GM12892 (cell line): Measurements from ENCODE around the gene PHRF1.

Experiments
- DNase-seq: peaks from one replicate; pipeline ENCODE4 v3.0.0; 2011; ENCODE audit not compliant: insufficient read length
- FAIRE-seq: peaks from 2 replicates; lab custom pipeline; 2011; peaks lifted over from hg19 to GRCh38; lab: Jason Lieb, UNC
- POLR2A ChIP-seq: IDR thresholded peaks from 2 replicates; pipeline ENCODE4 v1.6.1; 2011; ENCODE audit warnings: low read depth, low read length, control low read depth
- POLR2AphosphoS5 ChIP-seq: IDR thresholded peaks from 2 replicates; pipeline ENCODE4 v1.6.1; 2011; ENCODE audit warnings: low read depth, low read length, control low read depth
- TAF1 ChIP-seq: IDR thresholded peaks from 2 replicates; pipeline ENCODE4 v1.6.1; 2011; ENCODE audit warnings: low read depth, mild to moderate bottlenecking, control low read depth, low read length, borderline replicate concordance

Gene PHRF1

DNA sequence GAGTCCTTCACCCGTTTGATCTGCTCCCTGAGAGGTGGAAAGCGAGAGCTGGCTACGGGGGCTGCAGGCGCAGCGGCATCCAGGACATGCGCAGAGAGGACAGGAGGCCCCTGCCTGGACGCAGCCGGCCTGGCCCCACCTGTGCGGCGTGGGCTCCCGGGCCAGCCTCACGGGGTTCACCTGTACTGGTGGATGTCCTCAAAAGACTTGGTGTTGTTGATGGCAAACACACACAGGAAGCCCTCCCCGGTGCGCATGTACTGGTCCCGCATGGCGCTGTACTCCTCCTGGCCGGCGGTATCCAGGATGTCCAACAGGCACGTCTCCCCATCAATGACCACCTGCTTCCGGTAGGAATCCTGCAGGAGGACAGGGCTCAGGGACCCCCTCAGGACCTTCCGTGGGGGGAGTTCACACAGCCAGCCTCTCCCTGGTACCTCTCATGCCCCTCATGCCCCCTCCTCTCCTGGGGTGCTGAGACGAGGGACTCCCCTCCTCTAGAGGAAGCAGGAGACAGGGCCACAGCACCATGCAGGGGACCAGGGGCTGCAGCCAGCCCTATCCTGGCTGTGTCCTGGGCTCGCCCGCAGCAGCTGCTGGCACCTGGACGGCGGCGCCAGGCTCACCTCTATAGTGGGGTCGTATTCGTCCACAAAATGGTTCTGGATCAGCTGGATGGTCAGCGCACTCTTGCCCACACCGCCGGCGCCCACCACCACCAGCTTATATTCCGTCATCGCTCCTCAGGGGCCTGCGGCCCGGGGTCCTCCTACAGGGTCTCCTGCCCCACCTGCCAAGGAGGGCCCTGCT, 42.5 kb upstream of the PHRF1 start:
- FAIRE-seq (peak; percentile 36), DNase-seq (no peak)
- TF ChIP-seq POLR2A (no peak), TAF1 (no peak)

DNA sequence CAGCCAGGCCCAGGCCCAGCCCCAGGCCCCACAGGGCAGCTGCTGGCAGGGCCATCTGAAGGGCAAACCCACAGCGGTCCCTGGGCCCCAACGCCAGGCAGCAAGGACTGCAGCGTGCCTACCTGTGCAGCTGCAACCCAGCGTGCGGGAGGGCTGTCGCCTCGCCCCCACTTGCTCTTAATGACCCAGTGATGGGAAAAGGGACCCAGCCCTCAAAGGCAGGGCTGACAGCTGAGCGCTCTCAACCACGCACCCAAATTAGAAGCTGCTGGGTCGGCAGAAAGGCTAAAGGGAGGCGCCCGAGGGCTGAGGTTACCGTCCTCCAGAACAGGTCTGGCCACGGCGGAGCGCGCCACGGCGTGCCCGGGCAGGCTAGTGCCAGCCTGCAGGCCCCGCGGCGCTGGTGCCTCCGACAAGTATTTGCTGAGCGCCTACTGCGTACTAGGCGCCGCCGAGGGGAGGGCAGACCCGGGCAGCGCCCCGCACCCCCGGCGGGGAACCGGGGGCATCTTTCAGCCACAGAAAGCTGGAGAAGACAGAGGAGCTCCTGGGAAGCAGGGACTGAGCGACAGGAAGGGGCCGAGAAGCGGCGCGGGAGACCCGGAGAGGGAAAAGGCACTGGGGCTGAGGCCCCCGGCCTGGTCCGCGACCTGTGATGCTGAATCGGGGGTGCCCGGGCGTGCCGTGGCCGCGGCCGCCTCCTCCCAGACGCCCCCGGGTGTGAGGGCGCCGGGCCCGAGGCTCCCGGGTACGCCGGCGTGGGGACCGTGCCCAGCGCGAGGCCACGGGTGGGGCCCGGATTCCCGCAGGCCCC, 41.7 kb upstream of the PHRF1 start:
- FAIRE-seq (peak; percentile 70), DNase-seq (no peak)
- TF ChIP-seq POLR2AphosphoS5 = no peak
- no peak for TF ChIP-seq POLR2A
- TF ChIP-seq TAF1 = no peak

DNA sequence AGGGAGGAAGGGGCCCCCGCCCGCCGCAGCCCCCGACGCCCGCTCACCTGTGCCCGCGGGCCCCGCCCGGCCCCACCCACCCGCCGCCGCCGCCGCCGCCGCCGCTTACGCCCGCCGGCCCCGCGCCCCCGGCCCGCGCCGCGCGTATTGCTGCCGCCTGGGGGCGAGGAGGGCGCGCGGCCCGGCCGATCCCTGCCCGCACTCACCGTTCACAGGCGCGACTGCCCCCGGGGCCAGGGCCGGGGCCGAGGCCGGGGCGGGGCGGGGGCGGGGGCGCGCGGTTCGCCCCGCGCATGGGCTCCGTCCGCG, 41.1 kb upstream of the PHRF1 start:
- no peak for DNase-seq
- TF ChIP-seq POLR2A = no peak
- TF ChIP-seq TAF1 = no peak
- no peak for TF ChIP-seq POLR2AphosphoS5
- no peak for FAIRE-seq

DNA sequence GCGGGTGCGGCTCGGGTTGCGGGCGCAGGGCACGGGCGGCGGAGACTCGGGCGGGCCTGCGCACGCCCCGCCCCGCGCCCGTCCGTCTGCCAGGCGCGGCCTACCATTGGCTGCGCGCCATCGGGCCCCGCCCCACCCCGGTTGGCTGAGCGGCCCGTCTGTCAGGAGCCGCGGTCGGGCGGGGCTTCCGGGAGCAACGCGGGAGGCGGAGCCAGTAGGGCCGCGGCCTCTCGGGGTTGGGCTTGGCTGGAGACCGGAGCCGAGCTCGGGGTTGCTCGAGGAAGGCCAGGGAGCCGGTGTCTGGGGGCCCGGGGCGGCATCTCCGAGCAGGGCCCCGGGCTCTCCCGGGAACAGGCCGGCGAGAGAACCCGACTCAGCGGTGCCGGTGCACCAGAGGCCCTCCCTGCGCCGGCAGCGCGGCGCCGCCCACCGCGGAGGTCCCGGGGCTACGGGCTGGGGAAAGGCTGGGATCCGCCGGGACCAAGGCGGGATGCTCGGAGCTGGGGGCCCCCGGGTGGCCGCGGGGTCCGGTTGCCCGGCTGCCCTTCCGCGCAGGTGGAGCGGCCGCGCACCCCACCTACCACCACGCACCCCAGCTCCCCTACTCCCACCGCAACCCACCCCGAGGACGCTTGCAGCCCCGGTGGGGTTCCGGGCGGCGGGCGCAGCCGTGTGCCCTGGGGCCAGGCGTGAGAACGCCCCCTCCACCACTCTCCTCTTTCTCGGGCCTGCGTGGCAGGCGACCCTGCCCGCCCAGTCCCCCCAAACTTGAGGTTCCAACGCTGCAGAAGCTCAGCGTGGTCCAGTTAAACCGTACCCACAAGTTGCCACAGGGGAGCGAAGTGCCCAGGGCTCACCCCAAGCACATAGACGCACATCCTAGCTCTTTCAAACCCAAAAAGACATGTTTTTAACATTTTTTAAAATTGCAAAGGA, 40.5 kb upstream of the PHRF1 start, which contains the start of gene HRAS:
Gene HRAS, minus strand, starts transcription at position 58 of the 936 bp plus-strand sequence.
- peak; percentile 100 for FAIRE-seq
- peak; percentile 100 for DNase-seq
- TF ChIP-seq POLR2AphosphoS5 = 0 out of 2 replicates have a peak, but pooled peaks have one; percentile 31
- peak; percentile 68; the same call in 1 of the 2 replicates for TF ChIP-seq POLR2A
- TF ChIP-seq TAF1 = 0 out of 2 replicates have a peak, but pooled peaks have one; percentile 45

DNA sequence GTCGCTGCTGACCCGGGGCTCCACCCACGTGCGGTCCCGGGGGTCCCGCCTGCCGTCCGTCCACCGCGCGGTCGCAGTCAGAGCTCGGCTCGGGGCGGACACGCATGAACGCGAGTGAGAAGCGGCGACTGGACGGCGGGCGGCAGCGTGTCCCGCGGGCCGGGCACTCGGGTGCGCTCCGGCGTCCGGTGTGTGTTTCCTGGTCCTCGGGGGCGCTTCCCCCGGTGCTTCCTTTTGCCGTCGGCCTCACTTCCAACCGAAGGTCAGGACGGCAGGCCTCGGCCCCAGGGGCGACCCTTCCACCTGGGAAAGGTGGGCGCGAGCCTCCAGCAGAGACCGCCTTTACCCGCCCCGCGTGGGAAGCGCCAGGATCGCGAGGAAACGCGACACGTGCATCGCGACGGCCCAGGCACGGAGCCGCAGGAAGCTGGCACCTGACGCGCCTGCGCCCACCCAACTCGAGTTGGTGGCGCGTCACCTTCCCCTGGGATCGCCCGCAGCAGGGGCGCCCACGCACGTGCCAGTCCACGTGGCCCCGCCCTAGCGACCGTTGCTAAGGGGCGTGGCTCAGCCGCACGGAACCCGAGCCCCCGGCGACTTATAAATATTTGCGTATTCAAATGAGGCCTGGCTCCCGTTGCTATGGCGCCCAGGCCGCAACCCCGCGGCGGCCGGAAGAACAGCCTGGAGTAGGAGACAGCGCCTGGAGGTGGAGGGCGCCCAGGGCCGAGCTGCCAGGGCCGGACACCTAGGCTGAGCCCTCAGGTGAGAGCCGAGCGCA, 39.2 kb upstream of the PHRF1 start, which contains the start of gene LRRC56:
Gene LRRC56, plus strand, starts transcription at position 687 of the 781 bp plus-strand sequence. CDS start 3,158 bp downstream, outside the sequence.
- peak; percentile 16; the same call in 1 of the 2 replicates for TF ChIP-seq POLR2A
- no peak for TF ChIP-seq TAF1
- FAIRE-seq = no peak

DNA sequence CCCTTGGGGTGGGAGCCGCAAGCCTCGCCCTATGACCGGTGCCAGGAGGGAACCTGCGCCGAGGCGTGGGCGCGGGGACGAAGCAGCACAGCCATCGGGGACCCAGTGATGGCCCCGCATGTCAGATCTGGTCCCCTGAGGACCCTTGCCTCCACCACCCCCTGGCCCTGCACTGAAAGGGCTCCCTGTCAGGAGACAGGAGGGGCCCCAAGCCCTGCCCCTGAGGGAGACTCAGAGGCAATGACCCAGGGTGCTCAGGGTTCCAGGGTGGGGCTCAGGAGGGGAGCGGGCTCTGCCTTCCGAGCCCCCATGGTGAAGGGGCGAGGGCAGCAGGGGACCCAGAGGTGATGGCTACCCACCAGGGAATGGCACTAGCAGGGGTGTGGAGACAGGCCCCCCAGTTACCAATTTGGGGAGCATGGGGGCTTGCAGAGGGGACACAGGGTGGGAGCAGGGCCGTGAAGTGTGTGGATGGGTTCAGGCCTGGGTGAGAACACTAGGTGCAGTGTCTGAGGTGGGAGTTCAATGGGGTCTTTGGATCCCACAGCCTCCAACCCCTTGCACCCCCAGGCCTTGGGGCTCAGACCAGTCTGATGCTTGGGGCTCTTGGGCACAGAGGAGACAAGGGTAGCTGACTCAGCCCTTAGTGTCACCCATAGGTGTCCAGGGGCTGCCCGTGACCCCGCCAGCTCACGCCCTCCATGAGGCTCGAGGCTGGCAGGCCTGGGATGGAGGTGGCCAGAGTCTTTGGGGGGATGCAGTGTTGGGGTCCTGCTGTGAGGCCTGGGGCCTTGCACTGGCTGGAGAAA, 38.4 kb upstream of the PHRF1 start:
- TF ChIP-seq POLR2A = no peak
- FAIRE-seq (peak; percentile 27), DNase-seq (no peak)

More for the DNA sequence above, 39.2 kb upstream of the PHRF1 start, which contains the start of gene LRRC56:
- peak; percentile 99 for DNase-seq

DNA sequence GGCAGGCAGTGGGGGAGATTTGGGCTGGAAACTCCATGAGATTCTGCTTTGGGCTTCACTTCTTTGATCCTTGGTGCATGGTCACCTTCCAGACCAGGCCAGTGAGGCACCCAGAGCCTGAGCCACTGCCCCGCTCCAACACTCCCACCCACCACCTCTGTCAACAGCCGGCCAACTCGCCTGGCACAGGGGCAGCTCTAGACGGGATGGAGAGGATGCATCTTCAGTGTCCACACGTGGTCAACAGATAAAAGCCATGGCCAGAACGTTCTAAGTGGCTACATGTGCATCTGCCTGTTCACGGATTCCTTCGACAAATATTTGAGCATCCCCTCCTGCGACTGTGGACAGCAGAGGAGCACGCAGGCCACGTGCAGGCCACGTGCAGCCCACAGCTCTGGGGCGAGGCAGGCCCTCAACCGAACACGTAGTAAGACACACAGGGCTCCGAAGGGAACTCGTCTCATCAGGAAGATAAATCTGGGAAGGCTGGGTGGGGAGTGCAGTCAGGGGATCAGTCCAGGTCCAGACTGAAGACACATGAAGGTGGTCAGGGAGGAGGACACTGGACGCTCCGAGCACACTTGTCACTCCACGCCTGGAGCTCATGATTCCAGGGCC, 37.7 kb upstream of the PHRF1 start:
- TF ChIP-seq TAF1 = no peak
- TF ChIP-seq POLR2A = no peak
- TF ChIP-seq POLR2AphosphoS5 = no peak
- DNase-seq (no peak), FAIRE-seq (no peak)

DNA sequence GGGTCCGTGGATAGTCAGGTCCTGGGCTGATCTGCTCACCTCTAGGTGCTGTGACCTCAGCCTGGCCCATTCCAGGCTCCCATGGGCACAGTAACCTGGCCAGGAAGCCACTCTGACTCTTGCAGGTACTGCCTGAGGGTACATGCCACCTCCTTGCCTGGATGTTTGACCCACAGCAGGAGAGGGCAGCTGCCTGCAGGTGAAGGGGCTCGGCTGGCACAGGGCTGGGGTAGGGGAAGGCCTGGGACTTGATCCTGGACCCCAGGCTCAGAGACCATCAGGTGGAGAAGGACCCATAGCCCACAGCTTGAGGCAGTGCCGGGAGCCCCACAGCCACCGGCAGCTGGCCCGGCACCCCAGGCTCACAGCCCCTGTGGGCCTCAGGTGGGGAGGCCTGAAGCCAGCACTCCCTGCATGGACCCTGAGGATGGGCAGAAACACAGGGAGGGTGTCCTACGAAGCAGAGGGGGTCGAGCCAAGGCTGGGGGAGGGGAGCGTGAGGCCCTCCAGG, 36.2 kb upstream of the PHRF1 start:
- no peak for TF ChIP-seq POLR2A
- no peak for TF ChIP-seq POLR2AphosphoS5
- TF ChIP-seq TAF1 = no peak
- no peak for FAIRE-seq

DNA sequence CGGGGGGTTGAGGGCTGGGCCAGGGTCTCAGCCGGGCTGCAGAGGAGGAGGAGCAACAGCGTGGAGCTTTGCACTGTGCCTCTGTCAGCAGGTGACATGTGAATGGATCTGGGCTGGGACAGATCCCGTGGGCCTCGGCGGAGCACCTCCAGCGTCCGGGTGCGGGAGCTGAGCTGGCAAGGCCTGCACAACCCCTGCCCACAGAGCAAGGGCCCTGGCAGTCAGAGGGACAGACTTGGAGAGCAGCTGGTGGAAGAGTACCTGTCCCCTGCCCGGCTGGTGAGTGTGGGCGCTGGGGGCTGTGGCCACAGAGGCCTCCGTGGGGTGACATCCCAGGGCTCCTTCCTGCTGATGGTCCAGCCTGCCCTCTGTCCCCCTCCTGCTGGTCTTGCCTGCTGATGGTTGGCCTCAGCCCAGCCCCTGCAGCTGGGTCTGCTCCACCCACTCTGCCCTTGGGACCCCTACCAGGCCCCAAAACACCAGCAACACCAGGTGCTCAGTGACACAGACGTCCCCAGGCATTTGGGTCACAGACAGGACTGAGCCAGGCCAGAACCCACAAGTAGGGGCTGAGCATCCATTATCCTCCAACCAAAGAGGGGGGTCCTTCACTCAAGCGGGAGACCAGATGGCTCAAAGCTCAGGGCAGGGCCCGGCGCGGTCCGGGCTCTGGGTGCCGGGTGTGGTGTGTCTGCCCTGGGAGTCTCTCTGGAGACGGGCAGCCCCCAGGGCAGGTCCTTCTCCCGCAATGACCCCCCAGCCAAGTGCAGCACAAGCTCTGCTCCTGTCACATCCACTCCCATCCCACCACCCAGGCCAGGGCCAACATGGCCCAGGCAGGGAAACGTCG, 35.5 kb upstream of the PHRF1 start:
- TF ChIP-seq POLR2A (no peak), TAF1 (no peak), POLR2AphosphoS5 (no peak)
- no peak for FAIRE-seq
- DNase-seq = no peak

More for the DNA sequence above, 36.2 kb upstream of the PHRF1 start:
- no peak for DNase-seq
